Testis (tissue), 3 donors: Measurements from ENCODE around the gene HES1. TPM values are rescaled to one million over a fixed set of nuclear protein-coding genes. Genes with fewer than 3 reads are reported as not detected.

Experiments used
- DNase-seq: peaks from one replicate; pipeline ENCODE4 v3.0.0-alpha.2; 2019
- H3K27ac ChIP-seq, 2 donors: fragments of 200-600 bp; sonication (generic); one replicate each; pipeline ENCODE4 v1.5.1; 2019
- H3K27me3 ChIP-seq: fragments of 200-600 bp; sonication (generic); one replicate; pipeline ENCODE4 v1.5.1; 2019
- H3K36me3 ChIP-seq: fragments of 200-600 bp; sonication (generic); one replicate; pipeline ENCODE4 v1.5.1; 2017; ENCODE audit warnings: low read depth; ENCODE audit errors: missing control alignments
- H3K4me1 ChIP-seq: fragments of 200-600 bp; sonication (generic); one replicate; pipeline ENCODE4 v1.5.1; 2019
- H3K4me3 ChIP-seq, 2 donors: fragments of 200-600 bp; sonication (generic); one replicate each; pipeline ENCODE4 v1.5.1; 2017 to 2019
- H3K9me3 ChIP-seq: fragments of 200-600 bp; sonication (generic); one replicate; pipeline ENCODE4 v1.5.1; 2017
- CTCF ChIP-seq, 3 experiments: fragments of 450-650 bp in 2 of 3; fragments of 200-600 bp in 1 of 3; sonication (generic) in 1 of 3; IDR thresholded peaks; one replicate each; pipeline ENCODE4 v1.5.1; 2016 to 2019; ENCODE audit warnings: antibody characterized with exemption in 3 of 3, mild to moderate bottlenecking in 2 of 3, moderate library complexity in 1 of 3
- POLR2A ChIP-seq: fragments of 450-650 bp; IDR thresholded peaks from one replicate; pipeline ENCODE4 v1.6.1; 2017; ENCODE audit warnings: antibody characterized with exemption, mild to moderate bottlenecking, moderate library complexity
- WGBS, 2 donors: methylation state at CpG; one replicate each; pipeline ENCODE4 v1.1.5; 2018; 5-methylcytosine and 5-hydroxymethylcytosine counted together
- intact Hi-C: fragments of 100-400 bp; cut with DNase I; formaldehyde crosslinking; loops from one replicate; pipeline ENCODE4 v1.15.1; 2023; ENCODE audit warnings: low total_unique reads
- polyA plus RNA-seq: library from polyadenylated mRNA; stranded (reverse); fragments of 350-450 nt; fragmentation: Illumina TruSeq; extraction: RNeasy Lipid Tissue Mini Kit (QIAGEN cat#74804); gene quantifications from one replicate; pipeline ENCODE4 v1.2.3, GENCODE V29; 2014; ENCODE audit warnings: low read depth, low replicate concordance; ENCODE audit not compliant: insufficient read depth
- total RNA-seq, 2 donors: library from RNA; depleted of rRNA; stranded (reverse); fragments of >200 nt; gene quantifications; one replicate each; pipeline ENCODE4 v1.2.3, GENCODE V29; 2016

Gene HES1
- total and polyA plus RNA-seq, 3 donors from 2014 or later: 17.5 to 41.1 (median 38.9) TPM

- peak overlapping the region; percentile 56 to 73 for H3K4me3 ChIP-seq
- peak; percentile 79 for DNase-seq
- H3K27me3 ChIP-seq: no peaks in the 10 kb centered on the region
- H3K4me1 ChIP-seq: peaks cover 50% of the 10 kb centered on the region
- no peaks in the 10 kb centered on the region for H3K36me3 ChIP-seq
- H3K9me3 ChIP-seq: no peaks in the 10 kb centered on the region
- peak; percentile 27 to 41 (median 30) for TF ChIP-seq CTCF (IDR thresholded peaks at IDR 0.05)
- no peak for TF ChIP-seq POLR2A
- 3 to 7% methylated on average over 36 to 54 of the region's 69 CpGs for WGBS, 2 donors
- intact Hi-C loops: loop anchor here (2.0 to 5.0 kb wide), 2 partner anchors 135 kb away; no protein-coding TSS in a partner anchor
- H3K27ac ChIP-seq: peak overlapping the region; percentile 53 to 93
These were observed 1.8 kb downstream of the HES1 start for GRCh38 chr3:194137506-194138474.

GRCh38 chr3:194138732-194139070 is 2.8 kb downstream of the HES1 start:
- H3K9me3 ChIP-seq: no peaks in the 10 kb centered on the region
- no peak overlapping the region for H3K27ac ChIP-seq
- TF ChIP-seq CTCF (IDR thresholded peaks at IDR 0.05) (no peak), POLR2A (no peak)
- intact Hi-C loops: loop anchor here (5.0 kb wide), 1 partner anchor 134 kb away; no protein-coding TSS in a partner anchor
- no peaks in the 10 kb centered on the region for H3K36me3 ChIP-seq
- no peak for DNase-seq
- no peak overlapping the region for H3K4me3 ChIP-seq
- WGBS, 2 donors: 19 to 30% methylated on average over 4 of the region's 4 CpGs
- peaks cover 41% of the 10 kb centered on the region for H3K4me1 ChIP-seq
- H3K27me3 ChIP-seq: no peaks in the 10 kb centered on the region

- peak; percentile 69 for DNase-seq
- Histone ChIP-seq H3K36me3 (no peaks in the 10 kb centered on the region), H3K27me3 (no peaks in the 10 kb centered on the region), H3K9me3 (no peaks in the 10 kb centered on the region), H3K4me1 (peaks cover 40% of the 10 kb centered on the region), H3K27ac (no peak overlapping the region), H3K4me3 (no peak overlapping the region)
- TF ChIP-seq CTCF (IDR thresholded peaks at IDR 0.05) (no peak), POLR2A (no peak)
- 22 to 30% methylated on average over 21 of the region's 21 CpGs for WGBS, 2 donors
- intact Hi-C loops: loop anchor here (5.0 kb wide), 1 partner anchor 133 kb away; no protein-coding TSS in a partner anchor
These were observed 3.3 kb downstream of the HES1 start for GRCh38 chr3:194139071-194139813.

- no peak for TF ChIP-seq POLR2A
- no peak for TF ChIP-seq CTCF (IDR thresholded peaks at IDR 0.05)
- no peak overlapping the region for H3K27ac ChIP-seq
- H3K36me3 ChIP-seq: no peaks in the 10 kb centered on the region
- 39 to 46% methylated on average over 9 of the region's 9 CpGs for WGBS, 2 donors
- peaks cover 40% of the 10 kb centered on the region for H3K4me1 ChIP-seq
- no peaks in the 10 kb centered on the region for H3K9me3 ChIP-seq
- H3K4me3 ChIP-seq: no peak overlapping the region
- DNase-seq: no peak
- intact Hi-C loops: loop anchor here (5.0 kb wide), 3 partner anchors 132 to 358 kb away; no protein-coding TSS in a partner anchor
- no peaks in the 10 kb centered on the region for H3K27me3 ChIP-seq
These were observed 4.0 kb downstream of the HES1 start for GRCh38 chr3:194139814-194140391.
